H1 (cell line): ENCODE data around the gene SLC25A30. TPM values are rescaled to one million over a fixed set of nuclear protein-coding genes. Genes with fewer than 3 reads are reported as not detected.

Experiments used
- ATF3 ChIP-seq: IDR thresholded peaks from 2 replicates; pipeline ENCODE4 v1.6.1; 2011; ENCODE audit warnings: low read depth, mild to moderate bottlenecking, low read length; ENCODE audit not compliant: insufficient read depth
- BRCA1 ChIP-seq: IDR thresholded peaks from 2 replicates; pipeline ENCODE4 v1.6.1; 2012; ENCODE audit warnings: low read depth, low read length, improper control_type of control experiment
- CBX5 ChIP-seq: fragments of 300-800, 300-1000 bp; sonication (generic); IDR thresholded peaks from 2 replicates; pipeline ENCODE4 v1.7.1; 2016; ENCODE audit warnings: antibody characterized with exemption, low read length, low read depth
- CEBPB ChIP-seq: IDR thresholded peaks from 2 replicates; pipeline ENCODE4 v1.6.1; 2012; ENCODE audit warnings: low read depth, low read length
- HDAC2 ChIP-seq, 2 experiments: fragments of 300-600 bp in 1 of 2; sonication (generic) in 1 of 2; IDR thresholded peaks; 2 replicates each; pipeline ENCODE4 v1.6.1; 2011 to 2012; ENCODE audit warnings: low read depth in 2 of 2, low read length in 2 of 2, mild to moderate bottlenecking in 2 of 2, moderate library complexity in 2 of 2, borderline replicate concordance in 1 of 2, inconsistent platforms in 1 of 2
- JUND ChIP-seq: IDR thresholded peaks from 2 replicates; pipeline ENCODE4 v1.6.1; 2011; ENCODE audit warnings: mild to moderate bottlenecking, improper control_type of control experiment, low read length
- KDM4A ChIP-seq: IDR thresholded peaks from one replicate; pipeline ENCODE4 v1.7.1; 2012; ENCODE audit warnings: low read depth, mild to moderate bottlenecking, moderate library complexity, low read length, inconsistent platforms; ENCODE audit not compliant: severe bottlenecking
- SP4 ChIP-seq: IDR thresholded peaks from 2 replicates; pipeline ENCODE4 v1.6.1; 2012; ENCODE audit warnings: low read length, inconsistent platforms
- TAF7 ChIP-seq: optimal IDR thresholded peaks from 2 replicates; pipeline ENCODE3; 2011; ENCODE audit warnings: low read depth, mild to moderate bottlenecking, inconsistent platforms, low read length, moderate library complexity, borderline replicate concordance
- USF2 ChIP-seq: IDR thresholded peaks from 2 replicates; pipeline ENCODE4 v1.6.1; 2011; ENCODE audit warnings: low read length, improper control_type of control experiment
- polyA plus RNA-seq, 7 experiments: library from polyadenylated mRNA; depleted of rRNA in 3 of 7; stranded (reverse) in 5 of 7; unstranded in 2 of 7; fragments of >200 nt in 5 of 7; fragments of 200-250 nt in 2 of 7; gene quantifications; 1 replicate in 5 of 7; 2 replicates in 1 of 7; 4 replicates in 1 of 7; pipeline versions ENCODE4 v1.2.1 to v1.2.3, GENCODE V29; 2011 to 2013; ENCODE audit warnings: missing spikeins in 2 of 7, mixed read lengths in 2 of 7
- total RNA-seq: library from RNA; stranded (reverse); fragmentation: NEBNext Ultra II Directional; extraction: Animal tissue kit (Norgen Biotek cat#: 25700); gene quantifications from 2 replicates; pipeline ENCODE4 v1.2.1, GENCODE V29; 2021

The SLC25A30 gene
- total and polyA plus RNA-seq, 2 of the 8 experiments (the other 6 are each of a cell fraction or from before 2014, with no cell fraction given) = 2.1 to 8.7 TPM

GRCh38 chr13:45412274-45413049 is 5.7 kb downstream of the SLC25A30 start (continued):
- TF ChIP-seq HDAC2 (IDR thresholded peaks at IDR 0.05; ENCODE audit: borderline replicate concordance in 1 of 2, low read depth in 2 of 2, low read length in 2 of 2) (no peak), ATF3 (no peak), JUND (no peak), CBX5 (no peak), TAF7 (no peak), CEBPB (no peak), BRCA1 (no peak), KDM4A (no peak), SP4 (no peak), USF2 (no peak)
